Measurements from ENCODE around the gene IQGAP2.

Gene IQGAP2

GRCh38 chr5:76710991-76711390 is 307.9 kb downstream of the IQGAP2 start:
- peak; percentile 20 for DNase-seq (ENCODE audit: extremely low spot score)
- ChIA-PET POLR2A (no interaction called here), CTCF (interaction anchor here (1.1 to 1.6 kb wide), 2 partner anchors 21 to 58 kb away, joined by 3 to 4 read pairs; no protein-coding TSS in a partner anchor)
- TF ChIP-seq CTCF (IDR thresholded peaks at IDR 0.05; ENCODE audit: control extremely low read depth, extremely low read depth, low read depth, missing control alignments) = no peak

- ChIA-PET CTCF (interaction anchor here (0.7 to 1.9 kb wide), 6 partner anchors 8 to 60 kb away, joined by 3 to 10 read pairs (median 4); no protein-coding TSS in a partner anchor), POLR2A (no interaction called here)
- TF ChIP-seq CTCF (IDR thresholded peaks at IDR 0.05; ENCODE audit: control extremely low read depth, extremely low read depth, low read depth, missing control alignments) = no peak
- DNase-seq (ENCODE audit: extremely low spot score) = peak; percentile 32
Measured at GRCh38 chr5:76714751-76715485, 311.8 kb downstream of the IQGAP2 start.

- TF ChIP-seq CTCF (IDR thresholded peaks at IDR 0.05; ENCODE audit: control extremely low read depth, extremely low read depth, low read depth, missing control alignments) = no peak
- POLR2A ChIA-PET = no interaction called here
Measured at GRCh38 chr5:76715486-76715735, 312.3 kb downstream of the IQGAP2 start.

GRCh38 chr5:76715736-76716455 is 312.8 kb downstream of the IQGAP2 start, which contains the start of gene F2R:
TSS of gene F2R (plus strand) at chr5:76716126. CDS start at chr5:76716308, 182 bp downstream.
- ChIA-PET CTCF (interaction anchor here (0.7 to 1.9 kb wide), 7 partner anchors 9 to 59 kb away, joined by 3 to 10 read pairs (median 4); no protein-coding TSS in a partner anchor), POLR2A (no interaction called here)
- peak; percentile 49 for TF ChIP-seq CTCF (IDR thresholded peaks at IDR 0.05; ENCODE audit: control extremely low read depth, extremely low read depth, low read depth, missing control alignments)
- peak; percentile 81 for DNase-seq (ENCODE audit: extremely low spot score)

More at GRCh38 chr5:76715486-76715735, 312.3 kb downstream of the IQGAP2 start:
- CTCF ChIA-PET = interaction anchor here (0.7 to 1.9 kb wide), 6 partner anchors 8 to 59 kb away, joined by 3 to 10 read pairs (median 4); no protein-coding TSS in a partner anchor
- peak; percentile 43 for DNase-seq (ENCODE audit: extremely low spot score)

GRCh38 chr5:76716456-76717157 is 313.5 kb downstream of the IQGAP2 start:
- CTCF ChIA-PET = interaction anchor here (0.8 to 2.7 kb wide), 3 partner anchors 10 to 58 kb away, joined by 3 to 14 read pairs (median 3); no protein-coding TSS in a partner anchor
- DNase-seq (ENCODE audit: extremely low spot score) = no peak
- no peak for TF ChIP-seq CTCF (IDR thresholded peaks at IDR 0.05; ENCODE audit: control extremely low read depth, extremely low read depth, low read depth, missing control alignments)
- POLR2A ChIA-PET = no interaction called here
